ENCODE measurements around the gene RAB3IL1. TPM values are rescaled to one million over a fixed set of nuclear protein-coding genes. Genes with fewer than 3 reads are reported as not detected.
A peak's percentile ranks its signal among the peaks of the same experiment; 100 is the strongest.

The RAB3IL1 gene
- polyA plus RNA-seq, 4 donors, result 0.45 to 29.9 (median 7.2) TPM

GRCh38 chr11:61880031-61880430 is 37.3 kb downstream of the RAB3IL1 start:
- WGBS, 3 donors, result 83 to 95% (median 84%) methylated on average over 10 to 11 of the region's 11 CpGs
- no peaks in the 10 kb centered on the region for H3K9me3 ChIP-seq (ENCODE audit: control insufficient read depth in 2 of 2, insufficient read depth in 1 of 2, low read depth in 1 of 2, low read length in 1 of 2)
- no peaks in the 10 kb centered on the region for H3K27me3 ChIP-seq (ENCODE audit: control insufficient read depth in 3 of 3, insufficient read depth in 3 of 3, low read length in 3 of 3)
- H3K36me3 ChIP-seq (ENCODE audit: control insufficient read depth in 3 of 3, insufficient read depth in 2 of 3, low read depth in 1 of 3, low read length in 3 of 3), result peaks cover 0 to 4% (median 2%) of the 10 kb centered on the region in 3 donors
- no peak overlapping the region for H3K27ac ChIP-seq (ENCODE audit: low read depth in 1 of 3, low read length in 2 of 3)
- H3K4me3 ChIP-seq (ENCODE audit: low read depth in 1 of 3, low read length in 3 of 3), result no peak overlapping the region
- DNase-seq (no peak), FAIRE-seq (no peak)
- no peaks in the 10 kb centered on the region for H3K4me1 ChIP-seq (ENCODE audit: control insufficient read depth in 3 of 3, insufficient read depth in 2 of 3, low read depth in 1 of 3, low read length in 2 of 3)

GRCh38 chr11:61879152-61879551 is 38.2 kb downstream of the RAB3IL1 start:
- Histone ChIP-seq H3K4me3 (ENCODE audit: low read depth in 1 of 3, low read length in 3 of 3) (no peak overlapping the region), H3K36me3 (ENCODE audit: control insufficient read depth in 3 of 3, insufficient read depth in 2 of 3, low read depth in 1 of 3, low read length in 3 of 3) (peaks cover 0 to 4% (median 2%) of the 10 kb centered on the region in 3 donors), H3K27ac (ENCODE audit: low read depth in 1 of 3, low read length in 2 of 3) (no peak overlapping the region), H3K27me3 (ENCODE audit: control insufficient read depth in 3 of 3, insufficient read depth in 3 of 3, low read length in 3 of 3) (no peaks in the 10 kb centered on the region), H3K9me3 (ENCODE audit: control insufficient read depth in 2 of 2, insufficient read depth in 1 of 2, low read depth in 1 of 2, low read length in 1 of 2) (no peaks in the 10 kb centered on the region), H3K4me1 (ENCODE audit: control insufficient read depth in 3 of 3, insufficient read depth in 2 of 3, low read depth in 1 of 3, low read length in 2 of 3) (no peaks in the 10 kb centered on the region)
- no peak for DNase-seq
- FAIRE-seq, result no peak
- 86% methylated on average over 6 to 7 of the region's 7 CpGs for WGBS, 3 donors

GRCh38 chr11:61875698-61876097 is 41.7 kb downstream of the RAB3IL1 start:
- Histone ChIP-seq H3K4me1 (ENCODE audit: control insufficient read depth in 3 of 3, insufficient read depth in 2 of 3, low read depth in 1 of 3, low read length in 2 of 3) (peaks cover 0 to 8% (median 0%) of the 10 kb centered on the region in 3 donors), H3K4me3 (ENCODE audit: low read depth in 1 of 3, low read length in 3 of 3) (no peak overlapping the region), H3K27me3 (ENCODE audit: control insufficient read depth in 3 of 3, insufficient read depth in 3 of 3, low read length in 3 of 3) (peaks cover 0 to 15% (median 0%) of the 10 kb centered on the region in 3 donors), H3K36me3 (ENCODE audit: control insufficient read depth in 3 of 3, insufficient read depth in 2 of 3, low read depth in 1 of 3, low read length in 3 of 3) (peaks cover 0 to 4% (median 2%) of the 10 kb centered on the region in 3 donors), H3K9me3 (ENCODE audit: control insufficient read depth in 2 of 2, insufficient read depth in 1 of 2, low read depth in 1 of 2, low read length in 1 of 2) (no peaks in the 10 kb centered on the region), H3K27ac (ENCODE audit: low read depth in 1 of 3, low read length in 2 of 3) (no peak overlapping the region)
- FAIRE-seq (no peak), DNase-seq (no peak)
- WGBS, 3 donors, result 93 to 95% (median 95%) methylated on average over 13 to 14 of the region's 14 CpGs

- WGBS, 3 donors, result 59 to 68% (median 67%) methylated on average over 3 of the region's 3 CpGs
- FAIRE-seq (no peak), DNase-seq (no peak)
- Histone ChIP-seq H3K4me3 (ENCODE audit: low read depth in 1 of 3, low read length in 3 of 3) (no peak overlapping the region), H3K9me3 (ENCODE audit: control insufficient read depth in 2 of 2, insufficient read depth in 1 of 2, low read depth in 1 of 2, low read length in 1 of 2) (no peaks in the 10 kb centered on the region), H3K4me1 (ENCODE audit: control insufficient read depth in 3 of 3, insufficient read depth in 2 of 3, low read depth in 1 of 3, low read length in 2 of 3) (peaks cover 0 to 12% (median 0%) of the 10 kb centered on the region in 3 donors), H3K27ac (ENCODE audit: low read depth in 1 of 3, low read length in 2 of 3) (no peak overlapping the region), H3K27me3 (ENCODE audit: control insufficient read depth in 3 of 3, insufficient read depth in 3 of 3, low read length in 3 of 3) (peaks cover 0 to 15% (median 0%) of the 10 kb centered on the region in 3 donors), H3K36me3 (ENCODE audit: control insufficient read depth in 3 of 3, insufficient read depth in 2 of 3, low read depth in 1 of 3, low read length in 3 of 3) (peaks cover 0 to 4% (median 2%) of the 10 kb centered on the region in 3 donors)
Observed at GRCh38 chr11:61874853-61875252, 42.5 kb downstream of the RAB3IL1 start.

- no peak for DNase-seq
- Histone ChIP-seq H3K4me3 (ENCODE audit: low read depth in 1 of 3, low read length in 3 of 3) (no peak overlapping the region), H3K4me1 (ENCODE audit: control insufficient read depth in 3 of 3, insufficient read depth in 2 of 3, low read depth in 1 of 3, low read length in 2 of 3) (peaks cover 0 to 17% (median 0%) of the 10 kb centered on the region in 3 donors), H3K9me3 (ENCODE audit: control insufficient read depth in 2 of 2, insufficient read depth in 1 of 2, low read depth in 1 of 2, low read length in 1 of 2) (no peaks in the 10 kb centered on the region), H3K27me3 (ENCODE audit: control insufficient read depth in 3 of 3, insufficient read depth in 3 of 3, low read length in 3 of 3) (peaks cover 0 to 15% (median 0%) of the 10 kb centered on the region in 3 donors), H3K27ac (ENCODE audit: low read depth in 1 of 3, low read length in 2 of 3) (no peak overlapping the region), H3K36me3 (ENCODE audit: control insufficient read depth in 3 of 3, insufficient read depth in 2 of 3, low read depth in 1 of 3, low read length in 3 of 3) (peaks cover 0 to 4% (median 2%) of the 10 kb centered on the region in 3 donors)
- FAIRE-seq, result no peak
- WGBS, 3 donors, result 60 to 67% (median 65%) methylated on average over 11 to 12 of the region's 12 CpGs
Observed at GRCh38 chr11:61874377-61874809, 43.0 kb downstream of the RAB3IL1 start.

GRCh38 chr11:61873588-61874376 is 43.6 kb downstream of the RAB3IL1 start:
- WGBS, 3 donors, result 86 to 93% (median 89%) methylated on average over 13 to 16 of the region's 16 CpGs
- Histone ChIP-seq H3K27me3 (ENCODE audit: control insufficient read depth in 3 of 3, insufficient read depth in 3 of 3, low read length in 3 of 3) (peaks cover 0 to 15% (median 0%) of the 10 kb centered on the region in 3 donors), H3K27ac (ENCODE audit: low read depth in 1 of 3, low read length in 2 of 3) (no peak overlapping the region), H3K9me3 (ENCODE audit: control insufficient read depth in 2 of 2, insufficient read depth in 1 of 2, low read depth in 1 of 2, low read length in 1 of 2) (no peaks in the 10 kb centered on the region), H3K4me3 (ENCODE audit: low read depth in 1 of 3, low read length in 3 of 3) (no peak overlapping the region), H3K36me3 (ENCODE audit: control insufficient read depth in 3 of 3, insufficient read depth in 2 of 3, low read depth in 1 of 3, low read length in 3 of 3) (peaks cover 0 to 4% (median 2%) of the 10 kb centered on the region in 3 donors), H3K4me1 (ENCODE audit: control insufficient read depth in 3 of 3, insufficient read depth in 2 of 3, low read depth in 1 of 3, low read length in 2 of 3) (peaks cover 0 to 23% (median 0%) of the 10 kb centered on the region in 3 donors)
- FAIRE-seq, result no peak
- no peak for DNase-seq

- FAIRE-seq (no peak), DNase-seq (no peak)
- Histone ChIP-seq H3K27ac (ENCODE audit: low read depth in 1 of 3, low read length in 2 of 3) (no peak overlapping the region), H3K9me3 (ENCODE audit: control insufficient read depth in 2 of 2, insufficient read depth in 1 of 2, low read depth in 1 of 2, low read length in 1 of 2) (no peaks in the 10 kb centered on the region), H3K4me3 (ENCODE audit: low read depth in 1 of 3, low read length in 3 of 3) (no peak overlapping the region), H3K27me3 (ENCODE audit: control insufficient read depth in 3 of 3, insufficient read depth in 3 of 3, low read length in 3 of 3) (peaks cover 0 to 15% (median 0%) of the 10 kb centered on the region in 3 donors), H3K4me1 (ENCODE audit: control insufficient read depth in 3 of 3, insufficient read depth in 2 of 3, low read depth in 1 of 3, low read length in 2 of 3) (peaks cover 0 to 25% (median 0%) of the 10 kb centered on the region in 3 donors), H3K36me3 (ENCODE audit: control insufficient read depth in 3 of 3, insufficient read depth in 2 of 3, low read depth in 1 of 3, low read length in 3 of 3) (peaks cover 0 to 2% (median 0%) of the 10 kb centered on the region in 3 donors)
- WGBS, 3 donors, result 91 to 98% (median 93%) methylated on average over 18 to 20 of the region's 20 CpGs
Observed at GRCh38 chr11:61872935-61873565, 44.3 kb downstream of the RAB3IL1 start.

GRCh38 chr11:61871158-61871597 is 46.2 kb downstream of the RAB3IL1 start:
- FAIRE-seq, result no peak
- H3K9me3 ChIP-seq (ENCODE audit: control insufficient read depth in 2 of 2, insufficient read depth in 1 of 2, low read depth in 1 of 2, low read length in 1 of 2), result no peaks in the 10 kb centered on the region
- peaks cover 0 to 2% (median 0%) of the 10 kb centered on the region in 3 donors for H3K36me3 ChIP-seq (ENCODE audit: control insufficient read depth in 3 of 3, insufficient read depth in 2 of 3, low read depth in 1 of 3, low read length in 3 of 3)
- no peak overlapping the region for H3K27ac ChIP-seq (ENCODE audit: low read depth in 1 of 3, low read length in 2 of 3)
- H3K4me3 ChIP-seq (ENCODE audit: low read depth in 1 of 3, low read length in 3 of 3), result no peak overlapping the region
- peaks cover 0 to 25% (median 0%) of the 10 kb centered on the region in 3 donors for H3K4me1 ChIP-seq (ENCODE audit: control insufficient read depth in 3 of 3, insufficient read depth in 2 of 3, low read depth in 1 of 3, low read length in 2 of 3)
- DNase-seq, result peak; percentile 62 to 79
- 2 to 5% (median 3%) methylated on average over 24 of the region's 24 CpGs for WGBS, 3 donors
- peaks cover 0 to 15% (median 0%) of the 10 kb centered on the region in 3 donors for H3K27me3 ChIP-seq (ENCODE audit: control insufficient read depth in 3 of 3, insufficient read depth in 3 of 3, low read length in 3 of 3)
